SU-DHL-6 (cell line): ENCODE data around the gene YPEL4.
"Not testable (repeated sequence)": the region's sequence is repeated elsewhere in the genome, so short reads cannot be mapped to it uniquely, and the experiment has no call there.

Experiments
- H2AFZ ChIP-seq: fragments of 200-600 bp; sonication (generic); 2 replicates; pipeline ENCODE4 v1.6.1; 2014; ENCODE audit warnings: low read depth, mild to moderate bottlenecking, moderate library complexity, mixed read lengths, antibody characterized with exemption, low read length; ENCODE audit not compliant: severe bottlenecking
- H3F3A ChIP-seq: fragments of 200-600 bp; shearing (Covaris generic); 2 replicates; pipeline ENCODE4 v1.6.0; 2016; ENCODE audit warnings: antibody characterized with exemption, mild to moderate bottlenecking; ENCODE audit not compliant: insufficient read depth
- H3K27ac ChIP-seq: fragments of 200-600 bp; sonication (generic); 2 replicates; pipeline ENCODE4 v1.5.1; 2016; ENCODE audit warnings: low read depth, mild to moderate bottlenecking, low read length, moderate library complexity, mixed read lengths
- H3K27me3 ChIP-seq: fragments of 200-600 bp; sonication (generic), shearing (Covaris generic); 2 replicates; pipeline ENCODE4 v1.6.0; 2014; ENCODE audit warnings: mild to moderate bottlenecking, low read length
- H3K36me3 ChIP-seq: fragments of 200-600 bp; sonication (generic); 2 replicates; pipeline ENCODE4 v1.6.1; 2014; ENCODE audit warnings: mild to moderate bottlenecking, low read length, mixed read lengths
- H3K4me2 ChIP-seq: fragments of 300-600, 200-600 bp; shearing (Covaris generic), sonication (generic); 2 replicates; pipeline ENCODE4 v1.6.0; 2014; ENCODE audit warnings: low read length, low read depth, mild to moderate bottlenecking; ENCODE audit not compliant: poor library complexity, severe bottlenecking
- H3K4me3 ChIP-seq: fragments of 200-600 bp; sonication (generic); 2 replicates; pipeline ENCODE4 v1.5.1; 2014; ENCODE audit warnings: antibody characterized with exemption, low read length, mild to moderate bottlenecking, mixed read lengths; ENCODE audit not compliant: insufficient read depth, poor library complexity, severe bottlenecking
- H3K79me2 ChIP-seq: fragments of 200-600 bp; sonication (generic); 2 replicates; pipeline ENCODE4 v1.6.1; 2014; ENCODE audit warnings: mild to moderate bottlenecking, low read length, moderate library complexity; ENCODE audit not compliant: insufficient read depth
- H3K9ac ChIP-seq: fragments of 200-600 bp; sonication (generic); 2 replicates; pipeline ENCODE4 v1.7.0; 2014; ENCODE audit warnings: mild to moderate bottlenecking, low read length
- H3K9me2 ChIP-seq: fragments of 200-600 bp; sonication (generic); replicated peaks from 2 replicates; pipeline ENCODE4 v1.6.1; 2014; ENCODE audit warnings: low read length; ENCODE audit not compliant: insufficient read depth
- H3K9me3 ChIP-seq: fragments of 200-600 bp; sonication (generic); 2 replicates; pipeline ENCODE4 v1.6.1; 2014; ENCODE audit warnings: low read length, mixed read lengths; ENCODE audit not compliant: insufficient read depth
- H4K20me1 ChIP-seq: fragments of 200-600 bp; sonication (generic); 2 replicates; pipeline ENCODE4 v1.6.1; 2014; ENCODE audit warnings: low read depth, mild to moderate bottlenecking, antibody characterized with exemption, low read length, moderate library complexity, mixed read lengths
- CTCF ChIP-seq: fragments of 200-600 bp; sonication (generic); IDR thresholded peaks from one replicate; pipeline ENCODE4 v1.5.1; 2017; ENCODE audit warnings: antibody characterized with exemption, mild to moderate bottlenecking, low read length, moderate library complexity; ENCODE audit not compliant: insufficient read depth, poor library complexity, severe bottlenecking
- EZH2phosphoT487 ChIP-seq: fragments of 200-600 bp; sonication (generic), shearing (Covaris generic); conservative IDR thresholded peaks from 2 replicates; pipeline ENCODE4 v1.6.1; 2018; ENCODE audit warnings: mild to moderate bottlenecking, antibody characterized with exemption, low read length, moderate library complexity, mixed read lengths

Gene YPEL4

GRCh38 chr11:57656885-57657193 lies 7.1 kb upstream of the YPEL4 start:
- peak overlapping the region; percentile 92 for H2AFZ ChIP-seq
- no peaks in the 10 kb centered on the region for H3F3A ChIP-seq
- H3K36me3 ChIP-seq, result peaks cover 19% of the 10 kb centered on the region
- peak overlapping the region; percentile 82 for H3K4me2 ChIP-seq
- H3K9me2 ChIP-seq, result no peaks in the 10 kb centered on the region
- peaks cover 22% of the 10 kb centered on the region for H3K79me2 ChIP-seq
- H3K9ac ChIP-seq, result peak overlapping the region; percentile 72
- TF ChIP-seq CTCF (no peak), EZH2phosphoT487 (no peak)
- H4K20me1 ChIP-seq, result no peaks in the 10 kb centered on the region
- H3K27ac ChIP-seq, result no peak overlapping the region
- H3K4me3 ChIP-seq, result peak overlapping the region; percentile 64
- H3K9me3 ChIP-seq, result no peaks in the 10 kb centered on the region
- no peaks in the 10 kb centered on the region for H3K27me3 ChIP-seq

GRCh38 chr11:57653163-57653562 lies 3.5 kb upstream of the YPEL4 start:
- no peaks in the 10 kb centered on the region for H4K20me1 ChIP-seq
- no peaks in the 10 kb centered on the region for H3F3A ChIP-seq
- no peak overlapping the region for H3K4me2 ChIP-seq
- peaks cover 6% of the 10 kb centered on the region for H3K79me2 ChIP-seq
- no peak for TF ChIP-seq CTCF
- no peak for TF ChIP-seq EZH2phosphoT487
- no peaks in the 10 kb centered on the region for H3K27me3 ChIP-seq
- no peak overlapping the region for H3K27ac ChIP-seq
- H3K36me3 ChIP-seq, result no peaks in the 10 kb centered on the region
- H3K9me3 ChIP-seq, result no peaks in the 10 kb centered on the region
- no peaks in the 10 kb centered on the region for H3K9me2 ChIP-seq
- H3K9ac ChIP-seq, result no peak overlapping the region
- H2AFZ ChIP-seq, result no peak overlapping the region
- H3K4me3 ChIP-seq, result no peak overlapping the region

- Histone ChIP-seq H3K79me2 (peaks cover under 1% of the 10 kb centered on the region), H3K9ac (no peak overlapping the region), H4K20me1 (no peaks in the 10 kb centered on the region), H3K9me2 (no peaks in the 10 kb centered on the region), H3K4me3 (no peak overlapping the region), H3K27ac (no peak overlapping the region), H3K9me3 (no peaks in the 10 kb centered on the region), H2AFZ (no peak overlapping the region), H3K27me3 (no peaks in the 10 kb centered on the region), H3F3A (no peaks in the 10 kb centered on the region), H3K36me3 (no peaks in the 10 kb centered on the region), H3K4me2 (no peak overlapping the region)
- TF ChIP-seq CTCF (no peak), EZH2phosphoT487 (no peak)
These were observed 3.0 kb upstream of the YPEL4 start for GRCh38 chr11:57652662-57653061.

- H2AFZ ChIP-seq, H3K79me2 ChIP-seq, H3K9me3 ChIP-seq, H3K27me3 ChIP-seq, H4K20me1 ChIP-seq, H3K9me2 ChIP-seq, H3F3A ChIP-seq, H3K9ac ChIP-seq, H3K4me3 ChIP-seq, H3K36me3 ChIP-seq, H3K27ac ChIP-seq, H3K4me2 ChIP-seq: not testable (repeated sequence)
These were observed 2.5 kb upstream of the YPEL4 start for GRCh38 chr11:57652230-57652629.
